Measurements from ENCODE around the gene ZDHHC6. TPM values are rescaled to one million over a fixed set of nuclear protein-coding genes. Genes with fewer than 3 reads are reported as not detected.

Gene ZDHHC6
- total RNA-seq, 2 experiments from 2014 or later = 31.5 to 33.8 TPM

- H3K4me1 ChIP-seq (ENCODE audit: insufficient read depth, low read length, poor library complexity, severe bottlenecking) = no peaks in the 10 kb centered on the region
- TF ChIP-seq CTCF (conservative IDR thresholded peaks at IDR 0.05; ENCODE audit: low read length) (no peak), EZH2phosphoT487 (IDR thresholded peaks at IDR 0.05; ENCODE audit: borderline replicate concordance, low read depth, low read length) (no peak)
- no peaks in the 10 kb centered on the region for H3K9me2 ChIP-seq (ENCODE audit: insufficient read depth, low read length)
- no peaks in the 10 kb centered on the region; the same call in 1 of the 2 replicates for H3K79me2 ChIP-seq (ENCODE audit: insufficient read depth, low read depth, low read length)
- no peaks in the 10 kb centered on the region for H4K20me1 ChIP-seq (ENCODE audit: insufficient read depth, low read length)
- H2AFZ ChIP-seq (ENCODE audit: low read length) = no peak overlapping the region
- ChIA-PET CTCF (ENCODE audit: unreplicated experiment) (no interaction called here), POLR2A (interaction anchor here (0.6 to 0.8 kb wide), 2 partner anchors 51 to 696 kb away, joined by 3 read pairs; no protein-coding TSS in a partner anchor)
- peaks cover 7% of the 10 kb centered on the region; the same call in 1 of the 2 replicates for H3K9me3 ChIP-seq (ENCODE audit: low read length)
- H3K36me3 ChIP-seq (ENCODE audit: insufficient read depth, low read length) = peaks cover 41% of the 10 kb centered on the region
- no peak overlapping the region for H3K27ac ChIP-seq (ENCODE audit: low read depth, low read length, poor library complexity, severe bottlenecking)
- no peak for DNase-seq (ENCODE audit: low spot score)
- no peak overlapping the region for H3K4me3 ChIP-seq (ENCODE audit: low read depth, low read length, poor library complexity, severe bottlenecking)
- no TSS peak for BruUV-seq (replicated peaks)
- intact Hi-C loops (cut with micrococcal nuclease; ENCODE audit: unreplicated experiment) = no loop called here
- no peak overlapping the region for H3K4me2 ChIP-seq (ENCODE audit: low read length)
These were observed 13.7 kb upstream of the ZDHHC6 start for GRCh38 chr10:112460366-112460765.

- Histone ChIP-seq H3K4me2 (ENCODE audit: low read length) (no peak overlapping the region), H3K4me3 (ENCODE audit: low read depth, low read length, poor library complexity, severe bottlenecking) (no peak overlapping the region), H3K9me2 (ENCODE audit: insufficient read depth, low read length) (no peaks in the 10 kb centered on the region), H3K36me3 (ENCODE audit: insufficient read depth, low read length) (peaks cover 21% of the 10 kb centered on the region; the same call in 1 of the 2 replicates), H3K79me2 (ENCODE audit: insufficient read depth, low read depth, low read length) (peaks cover 12% of the 10 kb centered on the region; the same call in 1 of the 2 replicates), H3K4me1 (ENCODE audit: insufficient read depth, low read length, poor library complexity, severe bottlenecking) (no peaks in the 10 kb centered on the region), H2AFZ (ENCODE audit: low read length) (no peak overlapping the region), H3K27ac (ENCODE audit: low read depth, low read length, poor library complexity, severe bottlenecking) (no peak overlapping the region), H4K20me1 (ENCODE audit: insufficient read depth, low read length) (no peaks in the 10 kb centered on the region), H3K9me3 (ENCODE audit: low read length) (no peaks in the 10 kb centered on the region)
- DNase-seq (ENCODE audit: low spot score) = peak; percentile 13
- ChIA-PET POLR2A (no interaction called here), CTCF (ENCODE audit: unreplicated experiment) (no interaction called here)
- no TSS peak for BruUV-seq (replicated peaks)
- intact Hi-C loops (cut with micrococcal nuclease; ENCODE audit: unreplicated experiment) = no loop called here
- no peak for TF ChIP-seq EZH2phosphoT487 (IDR thresholded peaks at IDR 0.05; ENCODE audit: borderline replicate concordance, low read depth, low read length)
- peak; percentile 64 for TF ChIP-seq CTCF (conservative IDR thresholded peaks at IDR 0.05; ENCODE audit: low read length)
These were observed 9.8 kb upstream of the ZDHHC6 start for GRCh38 chr10:112456533-112456932.

- Histone ChIP-seq H3K4me1 (ENCODE audit: insufficient read depth, low read length, poor library complexity, severe bottlenecking) (no peaks in the 10 kb centered on the region), H3K4me2 (ENCODE audit: low read length) (no peak overlapping the region), H3K79me2 (ENCODE audit: insufficient read depth, low read depth, low read length) (peaks cover 23% of the 10 kb centered on the region), H3K4me3 (ENCODE audit: low read depth, low read length, poor library complexity, severe bottlenecking) (no peak overlapping the region), H4K20me1 (ENCODE audit: insufficient read depth, low read length) (no peaks in the 10 kb centered on the region), H3K27ac (ENCODE audit: low read depth, low read length, poor library complexity, severe bottlenecking) (no peak overlapping the region), H2AFZ (ENCODE audit: low read length) (no peak overlapping the region), H3K36me3 (ENCODE audit: insufficient read depth, low read length) (peaks cover 21% of the 10 kb centered on the region; the same call in 1 of the 2 replicates), H3K9me3 (ENCODE audit: low read length) (no peaks in the 10 kb centered on the region), H3K9me2 (ENCODE audit: insufficient read depth, low read length) (no peaks in the 10 kb centered on the region)
- ChIA-PET CTCF (ENCODE audit: unreplicated experiment) (no interaction called here), POLR2A (interaction anchor here (0.6 to 0.7 kb wide), 2 partner anchors 15 to 24 kb away, joined by 3 read pairs; no protein-coding TSS in a partner anchor)
- intact Hi-C loops (cut with micrococcal nuclease; ENCODE audit: unreplicated experiment) = no loop called here
- BruUV-seq (replicated peaks) = no TSS peak
- DNase-seq (ENCODE audit: low spot score) = no peak
- TF ChIP-seq EZH2phosphoT487 (IDR thresholded peaks at IDR 0.05; ENCODE audit: borderline replicate concordance, low read depth, low read length) (no peak), CTCF (conservative IDR thresholded peaks at IDR 0.05; ENCODE audit: low read length) (no peak)
These were observed 8.4 kb upstream of the ZDHHC6 start for GRCh38 chr10:112454910-112455779.
